Gastrocnemius medialis (tissue), 4 donors: Measurements from ENCODE around the gene OR7C2. TPM values are rescaled to one million over a fixed set of nuclear protein-coding genes. Genes with fewer than 3 reads are reported as not detected.

ENCODE experiments used
- ATAC-seq, 2 donors: fragments of 150-250 bp; one replicate each; pipeline ENCODE4 v1.9.1; 2016
- DNase-seq, 2 donors: peaks; one replicate each; pipeline ENCODE4 v3.0.0-alpha.2; 2019
- H3K27ac ChIP-seq, 4 donors: fragments of 200-600 bp; sonication (generic); 1 replicate in 1 of 4; 2 replicates in 3 of 4; pipeline ENCODE4 v1.5.1; 2016 to 2018; ENCODE audit warnings: mild to moderate bottlenecking in 2 of 4, moderate library complexity in 1 of 4
- H3K27me3 ChIP-seq, 3 donors: fragments of 200-600 bp; sonication (generic) in 2 of 3; 1 replicate in 1 of 3; 2 replicates in 2 of 3; pipeline versions ENCODE4 v1.5.1 to v1.6.0; 2016 to 2019; ENCODE audit warnings: mild to moderate bottlenecking in 1 of 3, moderate library complexity in 1 of 3
- H3K36me3 ChIP-seq, 2 donors: fragments of 200-600 bp; sonication (generic) in 1 of 2; one replicate each; pipeline ENCODE4 v1.5.1; 2017 to 2018
- H3K4me1 ChIP-seq, 2 donors: fragments of 200-600 bp; sonication (generic) in 1 of 2; one replicate each; pipeline ENCODE4 v1.5.1; 2016 to 2017; ENCODE audit warnings: mild to moderate bottlenecking in 2 of 2
- H3K4me3 ChIP-seq, 4 donors: fragments of 200-600 bp; sonication (generic) in 3 of 4; 1 replicate in 1 of 4; 2 replicates in 3 of 4; pipeline ENCODE4 v1.5.1; 2016 to 2019; ENCODE audit warnings: mild to moderate bottlenecking in 2 of 4
- H3K9me3 ChIP-seq, 3 donors: fragments of 200-600 bp; sonication (generic) in 2 of 3; 1 replicate in 1 of 3; 2 replicates in 2 of 3; pipeline ENCODE4 v1.5.1; 2016 to 2019
- CTCF ChIP-seq, 5 experiments: fragments of 450-650 bp in 3 of 5; fragments of 200-600 bp in 2 of 5; sonication (generic) in 2 of 5; IDR thresholded peaks in 4 of 5; conservative IDR thresholded peaks in 1 of 5; 1 replicate in 4 of 5; 2 replicates in 1 of 5; pipeline ENCODE4 v1.5.1; 2016 to 2019; ENCODE audit warnings: antibody characterized with exemption in 5 of 5, mild to moderate bottlenecking in 3 of 5, moderate library complexity in 3 of 5
- POLR2A ChIP-seq, 2 donors: fragments of 450-650 bp; IDR thresholded peaks; one replicate each; pipeline ENCODE4 v1.6.1; 2017; ENCODE audit warnings: antibody characterized with exemption in 2 of 2, mild to moderate bottlenecking in 2 of 2, moderate library complexity in 2 of 2
- in situ Hi-C, 4 donors: fragments of 200-750 bp; cut with MboI; loops; one replicate each; pipeline versions ENCODE4 v1.15.0 to v1.8.0; 2017; ENCODE audit warnings: low sequenced_read_pairs in 4 of 4
- intact Hi-C: fragments of 100-400 bp; cut with DNase I; formaldehyde crosslinking; loops from one replicate; pipeline ENCODE4 v1.15.1; 2023; ENCODE audit warnings: low total_unique reads
- total RNA-seq, 4 donors: library from RNA; depleted of rRNA; stranded (reverse); fragments of >200 nt; gene quantifications; one replicate each; pipeline versions ENCODE4 v1.1.0 to v1.2.3, GENCODE V29; 2016

Gene OR7C2
- total RNA-seq, 4 donors from 2014 or later, result not detected

GRCh38 chr19:14949876-14950275 lies 8.6 kb downstream of the OR7C2 start:
- H3K27me3 ChIP-seq, result peaks cover 0 to 3% (median 0%) of the 10 kb centered on the region in 3 donors
- no peaks in the 10 kb centered on the region for H3K9me3 ChIP-seq
- intact Hi-C loops (no loop called here), in situ Hi-C loops (no loop called here)
- TF ChIP-seq CTCF (IDR thresholded peaks at IDR 0.05 in 4 of 5, conservative IDR thresholded peaks at IDR 0.05 in 1 of 5) (no peak), POLR2A (IDR thresholded peaks at IDR 0.05) (no peak)
- no peak for ATAC-seq
- DNase-seq, result no peak
- H3K4me1 ChIP-seq, result no peaks in the 10 kb centered on the region
- no peak overlapping the region for H3K4me3 ChIP-seq
- no peaks in the 10 kb centered on the region for H3K36me3 ChIP-seq
- no peak overlapping the region for H3K27ac ChIP-seq

- H3K36me3 ChIP-seq, result no peaks in the 10 kb centered on the region
- no peak for TF ChIP-seq POLR2A (IDR thresholded peaks at IDR 0.05)
- TF ChIP-seq CTCF (IDR thresholded peaks at IDR 0.05 in 4 of 5, conservative IDR thresholded peaks at IDR 0.05 in 1 of 5), result no peak
- no peak for DNase-seq
- in situ Hi-C loops, result no loop called here
- no peak for ATAC-seq
- no peak overlapping the region for H3K27ac ChIP-seq
- peaks cover 0 to 3% (median 0%) of the 10 kb centered on the region in 3 donors for H3K27me3 ChIP-seq
- no peaks in the 10 kb centered on the region for H3K4me1 ChIP-seq
- H3K9me3 ChIP-seq, result no peaks in the 10 kb centered on the region
- no peak overlapping the region for H3K4me3 ChIP-seq
- intact Hi-C loops, result no loop called here
Observed at GRCh38 chr19:14950421-14950820, 9.1 kb downstream of the OR7C2 start.

GRCh38 chr19:14952767-14953166 lies 11.5 kb downstream of the OR7C2 start:
- Histone ChIP-seq H3K27me3 (peaks cover 0 to 3% (median 0%) of the 10 kb centered on the region in 3 donors), H3K27ac (no peak overlapping the region), H3K9me3 (no peaks in the 10 kb centered on the region), H3K36me3 (no peaks in the 10 kb centered on the region), H3K4me1 (no peaks in the 10 kb centered on the region), H3K4me3 (no peak overlapping the region)
- in situ Hi-C loops (no loop called here), intact Hi-C loops (no loop called here)
- DNase-seq (no peak), ATAC-seq (no peak)
- TF ChIP-seq POLR2A (IDR thresholded peaks at IDR 0.05), result no peak
- no peak for TF ChIP-seq CTCF (IDR thresholded peaks at IDR 0.05 in 4 of 5, conservative IDR thresholded peaks at IDR 0.05 in 1 of 5)

GRCh38 chr19:14954071-14954655 lies 12.9 kb downstream of the OR7C2 start:
- intact Hi-C loops, result no loop called here
- no peaks in the 10 kb centered on the region for H3K4me1 ChIP-seq
- no peak overlapping the region for H3K27ac ChIP-seq
- H3K36me3 ChIP-seq, result no peaks in the 10 kb centered on the region
- DNase-seq (no peak), ATAC-seq (no peak)
- no peak for TF ChIP-seq POLR2A (IDR thresholded peaks at IDR 0.05)
- no peak for TF ChIP-seq CTCF (IDR thresholded peaks at IDR 0.05 in 4 of 5, conservative IDR thresholded peaks at IDR 0.05 in 1 of 5)
- H3K9me3 ChIP-seq, result no peaks in the 10 kb centered on the region
- no peak overlapping the region for H3K4me3 ChIP-seq
- in situ Hi-C loops, result no loop called here
- H3K27me3 ChIP-seq, result peaks cover 0 to 3% (median 0%) of the 10 kb centered on the region in 3 donors

- intact Hi-C loops (no loop called here), in situ Hi-C loops (no loop called here)
- DNase-seq (no peak), ATAC-seq (no peak)
- H3K4me3 ChIP-seq, result no peak overlapping the region
- peaks cover 0 to 3% (median 0%) of the 10 kb centered on the region in 3 donors for H3K9me3 ChIP-seq
- no peaks in the 10 kb centered on the region for H3K4me1 ChIP-seq
- no peaks in the 10 kb centered on the region for H3K36me3 ChIP-seq
- TF ChIP-seq POLR2A (IDR thresholded peaks at IDR 0.05) (no peak), CTCF (IDR thresholded peaks at IDR 0.05 in 4 of 5, conservative IDR thresholded peaks at IDR 0.05 in 1 of 5) (no peak)
- H3K27ac ChIP-seq, result no peak overlapping the region
- H3K27me3 ChIP-seq, result peaks cover 0 to 3% (median 0%) of the 10 kb centered on the region in 3 donors
Observed at GRCh38 chr19:14957464-14957863, 16.2 kb downstream of the OR7C2 start.
